HEK293 (cell line): ENCODE results near the gene ARMC5.

Source experiments
- CTCF ChIA-PET: fragments of 350-600 bp; formaldehyde crosslinking; extraction: SDS; loops from one replicate; lab custom pipeline; 2021; ENCODE audit warnings: antibody characterized with exemption; lab: Yijun Ruan, JAX
- POLR2A ChIA-PET: fragments of 300-600 bp; formaldehyde crosslinking; extraction: SDS; loops from one replicate; lab custom pipeline; 2020; ENCODE audit warnings: antibody characterized with exemption, inconsistent platforms; lab: Yijun Ruan, JAX
- H3K27ac ChIP-seq: fragments of 200-500 bp; sonication (Bioruptor generic); 2 replicates; pipeline ENCODE4 v1.5.1; 2014; ENCODE audit warnings: low read depth, low read length, control low read depth, inconsistent platforms; ENCODE audit errors: extremely low read depth
- H3K36me3 ChIP-seq, 2 experiments: fragments of 200-500 bp in 1 of 2; sonication (Bioruptor generic) in 1 of 2; 1 replicate in 1 of 2; 2 replicates in 1 of 2; pipeline ENCODE4 v1.5.1; 2014 to 2017; ENCODE audit warnings: inconsistent platforms in 2 of 2, low read length in 2 of 2; ENCODE audit not compliant: control insufficient read depth in 2 of 2, insufficient read depth in 1 of 2
- H3K4me1 ChIP-seq: fragments of 200-500 bp; sonication (Bioruptor generic); 2 replicates; pipeline ENCODE4 v1.5.1; 2014; ENCODE audit warnings: mild to moderate bottlenecking, low read length, inconsistent platforms; ENCODE audit not compliant: control insufficient read depth, insufficient read depth
- H3K4me3 ChIP-seq: 2 replicates; pipeline ENCODE4 v1.5.1; 2011; ENCODE audit warnings: low read depth, mild to moderate bottlenecking, control low read depth, low read length, moderate library complexity
- H3K9me3 ChIP-seq: fragments of 200-500 bp; sonication (Bioruptor generic); 2 replicates; pipeline ENCODE4 v1.5.1; 2014; ENCODE audit warnings: low read depth, low read length, inconsistent platforms; ENCODE audit not compliant: control insufficient read depth, insufficient read depth
- GLI4 ChIP-seq: fragments of 450-650 bp; formaldehyde crosslinking; IDR thresholded peaks from 2 replicates; pipeline ENCODE4 v1.5.1; 2016; ENCODE audit warnings: missing biosample characterization, missing genetic modification characterization
- GLIS1 ChIP-seq: fragments of 450-650 bp; formaldehyde crosslinking; IDR thresholded peaks from 2 replicates; pipeline ENCODE4 v1.5.1; 2016; ENCODE audit warnings: missing biosample characterization, missing genetic modification characterization
- KLF10 ChIP-seq: fragments of 450-650 bp; IDR thresholded peaks from 2 replicates; pipeline ENCODE4 v1.5.1; 2018; ENCODE audit warnings: missing biosample characterization, mild to moderate bottlenecking, missing genetic modification characterization
- KLF16 ChIP-seq: fragments of 450-650 bp; formaldehyde crosslinking; IDR thresholded peaks from 2 replicates; pipeline ENCODE4 v1.5.1; 2017; ENCODE audit warnings: missing biosample characterization, missing genetic modification characterization
- SETDB1 ChIP-seq: IDR thresholded peaks from one replicate; pipeline ENCODE4 v1.6.1; 2017; ENCODE audit warnings: mild to moderate bottlenecking, low read length, moderate library complexity, mixed read lengths; ENCODE audit not compliant: insufficient read length
- TRIM28 ChIP-seq: IDR thresholded peaks from 2 replicates; pipeline ENCODE4 v1.6.1; 2011; ENCODE audit warnings: low read length, control low read depth, borderline replicate concordance
- ZBTB21 ChIP-seq: fragments of 450-650 bp; formaldehyde crosslinking; IDR thresholded peaks from 2 replicates; pipeline ENCODE4 v1.5.1; 2017; ENCODE audit warnings: missing biosample characterization, missing genetic modification characterization
- ZBTB26 ChIP-seq: fragments of 450-650 bp; formaldehyde crosslinking; optimal IDR thresholded peaks from 2 replicates; pipeline ENCODE3; 2016; ENCODE audit warnings: missing biosample characterization, mild to moderate bottlenecking, missing genetic modification characterization
- ZBTB7A ChIP-seq: fragments of 450-650 bp; formaldehyde crosslinking; IDR thresholded peaks from 2 replicates; pipeline ENCODE4 v1.5.1; 2016; ENCODE audit warnings: low read depth, missing biosample characterization, missing genetic modification characterization
- ZFP37 ChIP-seq: fragments of 450-650 bp; formaldehyde crosslinking; IDR thresholded peaks from 2 replicates; pipeline ENCODE4 v1.5.1; 2016; ENCODE audit warnings: missing biosample characterization, missing genetic modification characterization
- ZIC2 ChIP-seq: fragments of 450-650 bp; formaldehyde crosslinking; IDR thresholded peaks from 2 replicates; pipeline ENCODE4 v1.5.1; 2016; ENCODE audit warnings: missing biosample characterization, missing genetic modification characterization
- ZNF112 ChIP-seq: fragments of 450-650 bp; formaldehyde crosslinking; IDR thresholded peaks from 2 replicates; pipeline ENCODE4 v1.5.0; 2017; ENCODE audit warnings: missing biosample characterization, missing genetic modification characterization
- ZNF16 ChIP-seq: fragments of 450-650 bp; formaldehyde crosslinking; IDR thresholded peaks from 2 replicates; pipeline ENCODE4 v1.5.1; 2016; ENCODE audit warnings: low read depth, missing biosample characterization, missing genetic modification characterization
- ZNF341 ChIP-seq: fragments of 450-650 bp; formaldehyde crosslinking; IDR thresholded peaks from 2 replicates; pipeline ENCODE4; 2016; ENCODE audit warnings: low read depth, missing biosample characterization, missing genetic modification characterization
- ZNF394 ChIP-seq: fragments of 450-650 bp; formaldehyde crosslinking; IDR thresholded peaks from 2 replicates; pipeline ENCODE4 v1.5.1; 2016; ENCODE audit warnings: missing biosample characterization, missing genetic modification characterization, mild to moderate bottlenecking, moderate library complexity, borderline replicate concordance
- ZNF561 ChIP-seq: fragments of 450-650 bp; IDR thresholded peaks from 2 replicates; pipeline ENCODE4 v1.5.1; 2018; ENCODE audit warnings: missing biosample characterization, missing genetic modification characterization, borderline replicate concordance
- ZNF830 ChIP-seq: fragments of 450-650 bp; IDR thresholded peaks from 2 replicates; pipeline ENCODE4 v1.5.0; 2018; ENCODE audit warnings: missing biosample characterization, missing genetic modification characterization, low read depth, mild to moderate bottlenecking, moderate library complexity
- TF ChIP-seq, protein P1 (sequence below): IDR thresholded peaks from 2 replicates; pipeline ENCODE4 v1.6.1; 2011; ENCODE audit warnings: mild to moderate bottlenecking, low read depth, low read length, borderline replicate concordance
- TF ChIP-seq, protein P2 (sequence below): fragments of 450-650 bp; formaldehyde crosslinking; IDR thresholded peaks from 2 replicates; pipeline ENCODE4 v1.5.1; 2016; ENCODE audit warnings: missing biosample characterization, missing genetic modification characterization
- TF ChIP-seq, protein P3 (sequence below): fragments of 450-650 bp; formaldehyde crosslinking; IDR thresholded peaks from 2 replicates; pipeline ENCODE4 v1.5.1; 2016; ENCODE audit warnings: missing biosample characterization, missing genetic modification characterization, borderline replicate concordance
- TF ChIP-seq, protein P4 (sequence below): fragments of 450-650 bp; formaldehyde crosslinking; IDR thresholded peaks from 2 replicates; pipeline ENCODE4 v1.5.1; 2016; ENCODE audit warnings: missing biosample characterization, missing genetic modification characterization
- TF ChIP-seq, protein P5 (sequence below): fragments of 450-650 bp; formaldehyde crosslinking; IDR thresholded peaks from 2 replicates; pipeline ENCODE4 v1.5.1; 2016; ENCODE audit warnings: missing biosample characterization, missing genetic modification characterization

Gene ARMC5

DNA sequence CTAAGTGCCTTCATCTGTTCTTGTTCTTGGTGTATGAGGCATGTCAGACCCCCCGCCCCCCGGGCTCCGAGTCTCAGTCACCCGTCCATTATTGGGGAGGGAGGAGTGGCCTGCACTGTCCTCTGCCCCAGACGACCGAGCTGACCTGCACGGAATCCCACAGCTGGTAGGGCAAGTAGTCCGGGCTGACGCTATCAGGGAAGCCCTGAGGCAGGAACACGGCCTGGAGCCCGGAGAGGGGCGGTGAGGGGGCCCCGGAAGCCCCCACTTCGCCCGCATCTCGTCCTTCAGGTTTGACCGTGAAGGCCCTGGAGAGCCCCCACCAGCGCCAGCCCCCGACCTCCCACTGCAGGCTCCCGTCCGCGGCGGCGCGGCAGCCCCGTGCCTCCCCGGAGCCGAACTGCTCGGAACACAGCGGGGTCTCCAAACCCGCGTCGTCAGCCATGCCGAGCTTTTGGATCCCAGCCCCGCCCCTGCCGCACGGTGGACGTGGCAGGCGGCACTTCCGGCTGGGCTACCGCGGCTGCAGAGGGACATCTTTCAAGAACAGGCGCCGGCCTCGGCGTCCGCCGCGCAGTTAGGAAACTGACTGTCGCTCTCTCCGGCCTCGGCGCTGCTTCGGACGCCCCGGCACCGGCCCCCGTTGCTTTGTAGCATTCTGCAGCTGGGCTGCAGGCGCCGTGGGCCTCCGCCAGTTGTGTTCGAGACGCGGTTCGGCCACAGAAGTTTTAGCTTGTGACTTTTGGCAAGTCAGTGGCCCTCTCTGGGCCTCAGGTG, 48.8 kb downstream of the ARMC5 start, which contains the start of gene RUSF1:
Gene RUSF1 (minus strand): TSS at position 463 of the 777 bp plus-strand sequence. CDS start 18 bp downstream, at position 445.
- POLR2A ChIA-PET, result interaction anchor here (0.9 to 2.1 kb wide), 9 partner anchors 10 to 328 kb away, joined by 3 to 7 read pairs (median 3); partner anchors contain the start of genes ARMC5 and FUS
- peaks cover 0 to 7% of the 10 kb centered on the region in 2 experiments; a peak in 2 of 3 replicates for H3K36me3 ChIP-seq
- TF ChIP-seq ZIC2 (tag by site-specific recombination) (peak; percentile 88), TRIM28 (peak; percentile 81; the same call in 1 of the 2 replicates), ZNF830 (no peak), SETDB1 (no peak), KLF16 (peak; percentile 83), ZFP37 (tag by site-specific recombination) (no peak), KLF10 (tag by site-specific recombination) (no peak; the same call in none of the 2 replicates), GLI4 (0 out of 2 replicates have a peak, but pooled peaks have one; percentile 10), ZNF394 (tag by site-specific recombination) (peak; percentile 61; the same call in 1 of the 2 replicates), ZNF112 (no peak), ZBTB26 (tag by site-specific recombination) (peak; percentile 43), ZNF341 (tag by site-specific recombination) (peak; percentile 45; the same call in 1 of the 2 replicates), ZNF561 (tag by site-specific recombination) (peak; percentile 93), ZNF16 (tag by site-specific recombination) (no peak), GLIS1 (tag by site-specific recombination) (peak; percentile 56), ZBTB7A (tag by site-specific recombination) (no peak; the same call in 1 of the 2 replicates), ZBTB21 (tag by site-specific recombination) (peak; percentile 49; the same call in 1 of the 2 replicates)
- TF ChIP-seq, protein P1, sequence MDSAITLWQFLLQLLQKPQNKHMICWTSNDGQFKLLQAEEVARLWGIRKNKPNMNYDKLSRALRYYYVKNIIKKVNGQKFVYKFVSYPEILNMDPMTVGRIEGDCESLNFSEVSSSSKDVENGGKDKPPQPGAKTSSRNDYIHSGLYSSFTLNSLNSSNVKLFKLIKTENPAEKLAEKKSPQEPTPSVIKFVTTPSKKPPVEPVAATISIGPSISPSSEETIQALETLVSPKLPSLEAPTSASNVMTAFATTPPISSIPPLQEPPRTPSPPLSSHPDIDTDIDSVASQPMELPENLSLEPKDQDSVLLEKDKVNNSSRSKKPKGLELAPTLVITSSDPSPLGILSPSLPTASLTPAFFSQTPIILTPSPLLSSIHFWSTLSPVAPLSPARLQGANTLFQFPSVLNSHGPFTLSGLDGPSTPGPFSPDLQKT, result peak; percentile 72; the same call in 1 of the 2 replicates
- TF ChIP-seq, protein P2, sequence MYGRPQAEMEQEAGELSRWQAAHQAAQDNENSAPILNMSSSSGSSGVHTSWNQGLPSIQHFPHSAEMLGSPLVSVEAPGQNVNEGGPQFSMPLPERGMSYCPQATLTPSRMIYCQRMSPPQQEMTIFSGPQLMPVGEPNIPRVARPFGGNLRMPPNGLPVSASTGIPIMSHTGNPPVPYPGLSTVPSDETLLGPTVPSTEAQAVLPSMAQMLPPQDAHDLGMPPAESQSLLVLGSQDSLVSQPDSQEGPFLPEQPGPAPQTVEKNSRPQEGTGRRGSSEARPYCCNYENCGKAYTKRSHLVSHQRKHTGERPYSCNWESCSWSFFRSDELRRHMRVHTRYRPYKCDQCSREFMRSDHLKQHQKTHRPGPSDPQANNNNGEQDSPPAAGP (tag by site-specific recombination), result 0 out of 2 replicates have a peak, but pooled peaks have one; percentile 21
- TF ChIP-seq, protein P3, sequence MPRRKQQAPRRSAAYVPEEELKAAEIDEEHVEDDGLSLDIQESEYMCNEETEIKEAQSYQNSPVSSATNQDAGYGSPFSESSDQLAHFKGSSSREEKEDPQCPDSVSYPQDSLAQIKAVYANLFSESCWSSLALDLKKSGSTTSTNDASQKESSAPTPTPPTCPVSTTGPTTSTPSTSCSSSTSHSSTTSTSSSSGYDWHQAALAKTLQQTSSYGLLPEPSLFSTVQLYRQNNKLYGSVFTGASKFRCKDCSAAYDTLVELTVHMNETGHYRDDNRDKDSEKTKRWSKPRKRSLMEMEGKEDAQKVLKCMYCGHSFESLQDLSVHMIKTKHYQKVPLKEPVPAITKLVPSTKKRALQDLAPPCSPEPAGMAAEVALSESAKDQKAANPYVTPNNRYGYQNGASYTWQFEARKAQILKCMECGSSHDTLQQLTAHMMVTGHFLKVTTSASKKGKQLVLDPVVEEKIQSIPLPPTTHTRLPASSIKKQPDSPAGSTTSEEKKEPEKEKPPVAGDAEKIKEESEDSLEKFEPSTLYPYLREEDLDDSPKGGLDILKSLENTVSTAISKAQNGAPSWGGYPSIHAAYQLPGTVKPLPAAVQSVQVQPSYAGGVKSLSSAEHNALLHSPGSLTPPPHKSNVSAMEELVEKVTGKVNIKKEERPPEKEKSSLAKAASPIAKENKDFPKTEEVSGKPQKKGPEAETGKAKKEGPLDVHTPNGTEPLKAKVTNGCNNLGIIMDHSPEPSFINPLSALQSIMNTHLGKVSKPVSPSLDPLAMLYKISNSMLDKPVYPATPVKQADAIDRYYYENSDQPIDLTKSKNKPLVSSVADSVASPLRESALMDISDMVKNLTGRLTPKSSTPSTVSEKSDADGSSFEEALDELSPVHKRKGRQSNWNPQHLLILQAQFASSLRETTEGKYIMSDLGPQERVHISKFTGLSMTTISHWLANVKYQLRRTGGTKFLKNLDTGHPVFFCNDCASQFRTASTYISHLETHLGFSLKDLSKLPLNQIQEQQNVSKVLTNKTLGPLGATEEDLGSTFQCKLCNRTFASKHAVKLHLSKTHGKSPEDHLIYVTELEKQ (tag by site-specific recombination), result no peak
- TF ChIP-seq, protein P4, sequence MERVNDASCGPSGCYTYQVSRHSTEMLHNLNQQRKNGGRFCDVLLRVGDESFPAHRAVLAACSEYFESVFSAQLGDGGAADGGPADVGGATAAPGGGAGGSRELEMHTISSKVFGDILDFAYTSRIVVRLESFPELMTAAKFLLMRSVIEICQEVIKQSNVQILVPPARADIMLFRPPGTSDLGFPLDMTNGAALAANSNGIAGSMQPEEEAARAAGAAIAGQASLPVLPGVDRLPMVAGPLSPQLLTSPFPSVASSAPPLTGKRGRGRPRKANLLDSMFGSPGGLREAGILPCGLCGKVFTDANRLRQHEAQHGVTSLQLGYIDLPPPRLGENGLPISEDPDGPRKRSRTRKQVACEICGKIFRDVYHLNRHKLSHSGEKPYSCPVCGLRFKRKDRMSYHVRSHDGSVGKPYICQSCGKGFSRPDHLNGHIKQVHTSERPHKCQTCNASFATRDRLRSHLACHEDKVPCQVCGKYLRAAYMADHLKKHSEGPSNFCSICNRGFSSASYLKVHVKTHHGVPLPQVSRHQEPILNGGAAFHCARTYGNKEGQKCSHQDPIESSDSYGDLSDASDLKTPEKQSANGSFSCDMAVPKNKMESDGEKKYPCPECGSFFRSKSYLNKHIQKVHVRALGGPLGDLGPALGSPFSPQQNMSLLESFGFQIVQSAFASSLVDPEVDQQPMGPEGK (tag by site-specific recombination), result peak; percentile 96
- TF ChIP-seq, protein P5, sequence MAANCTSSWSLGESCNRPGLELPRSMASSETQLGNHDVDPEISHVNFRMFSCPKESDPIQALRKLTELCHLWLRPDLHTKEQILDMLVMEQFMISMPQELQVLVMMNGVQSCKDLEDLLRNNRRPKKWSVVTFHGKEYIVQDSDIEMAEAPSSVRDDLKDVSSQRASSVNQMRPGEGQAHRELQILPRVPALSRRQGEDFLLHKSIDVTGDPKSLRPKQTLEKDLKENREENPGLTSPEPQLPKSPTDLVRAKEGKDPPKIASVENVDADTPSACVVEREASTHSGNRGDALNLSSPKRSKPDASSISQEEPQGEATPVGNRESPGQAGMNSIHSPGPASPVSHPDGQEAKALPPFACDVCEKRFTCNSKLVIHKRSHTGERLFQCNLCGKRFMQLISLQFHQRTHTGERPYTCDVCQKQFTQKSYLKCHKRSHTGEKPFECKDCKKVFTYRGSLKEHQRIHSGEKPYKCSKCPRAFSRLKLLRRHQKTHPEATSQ, result 0 out of 2 replicates have a peak, but pooled peaks have one; percentile 29

More for the DNA sequence above, 48.8 kb downstream of the ARMC5 start, which contains the start of gene RUSF1:
- no peaks in the 10 kb centered on the region for H3K9me3 ChIP-seq
- peak within 1 kb of the TSS; percentile 68 for H3K27ac ChIP-seq
- peak within 1 kb of the TSS; percentile 97 for H3K4me3 ChIP-seq
- H3K4me1 ChIP-seq, result no peaks in the 10 kb centered on the region
- CTCF ChIA-PET, result interaction anchor here (0.7 to 1.5 kb wide), 2 partner anchors 50 to 361 kb away, joined by 4 to 5 read pairs; no protein-coding TSS in a partner anchor
